Brain microvascular endothelial cell (primary cell): Measurements from ENCODE around the gene B4GALNT3.

Source experiments
- DNase-seq: peaks from one replicate; pipeline ENCODE4 v3.0.0-alpha.2; 2020
- H3K27ac ChIP-seq: fragments of 250-450 bp; sonication (Bioruptor Pico); 2 replicates; pipeline ENCODE4 v1.5.1; 2020; ENCODE audit warnings: mild to moderate bottlenecking, moderate library complexity
- H3K27me3 ChIP-seq: fragments of 250-450 bp; sonication (Bioruptor Pico); replicated peaks from 2 replicates; pipeline ENCODE4 v1.5.1; 2020; ENCODE audit warnings: mild to moderate bottlenecking
- H3K36me3 ChIP-seq: fragments of 250-450 bp; sonication (Bioruptor Pico); replicated peaks from 2 replicates; pipeline ENCODE4 v1.5.1; 2020; ENCODE audit warnings: mild to moderate bottlenecking
- H3K4me3 ChIP-seq: 2 replicates; pipeline ENCODE4 v1.5.1; 2011; ENCODE audit warnings: low read depth, mild to moderate bottlenecking, control low read depth, low read length, moderate library complexity
- in situ Hi-C: cut with HindIII; loops from 2 replicates; pipeline ENCODE4 v1.10.0; 2017; ENCODE audit warnings: low sequenced_read_pairs, low pct_ligation_motif_present
- TF ChIP-seq, protein P1 (sequence below): IDR thresholded peaks from 2 replicates; pipeline ENCODE4 v1.5.1; 2011; ENCODE audit warnings: low read depth, mild to moderate bottlenecking, moderate library complexity, low read length, control low read depth, inconsistent platforms; ENCODE audit errors: missing control alignments

Gene B4GALNT3

GRCh38 chr12:543114-543451, 83.3 kb downstream of the B4GALNT3 start:
- H3K36me3 ChIP-seq, result no peaks in the 10 kb centered on the region
- H3K27ac ChIP-seq, result no peak overlapping the region
- H3K27me3 ChIP-seq, result peaks cover 3% of the 10 kb centered on the region
- DNase-seq, result no peak
- no peak overlapping the region for H3K4me3 ChIP-seq
- in situ Hi-C loops, result no loop called here
- TF ChIP-seq, protein P1, sequence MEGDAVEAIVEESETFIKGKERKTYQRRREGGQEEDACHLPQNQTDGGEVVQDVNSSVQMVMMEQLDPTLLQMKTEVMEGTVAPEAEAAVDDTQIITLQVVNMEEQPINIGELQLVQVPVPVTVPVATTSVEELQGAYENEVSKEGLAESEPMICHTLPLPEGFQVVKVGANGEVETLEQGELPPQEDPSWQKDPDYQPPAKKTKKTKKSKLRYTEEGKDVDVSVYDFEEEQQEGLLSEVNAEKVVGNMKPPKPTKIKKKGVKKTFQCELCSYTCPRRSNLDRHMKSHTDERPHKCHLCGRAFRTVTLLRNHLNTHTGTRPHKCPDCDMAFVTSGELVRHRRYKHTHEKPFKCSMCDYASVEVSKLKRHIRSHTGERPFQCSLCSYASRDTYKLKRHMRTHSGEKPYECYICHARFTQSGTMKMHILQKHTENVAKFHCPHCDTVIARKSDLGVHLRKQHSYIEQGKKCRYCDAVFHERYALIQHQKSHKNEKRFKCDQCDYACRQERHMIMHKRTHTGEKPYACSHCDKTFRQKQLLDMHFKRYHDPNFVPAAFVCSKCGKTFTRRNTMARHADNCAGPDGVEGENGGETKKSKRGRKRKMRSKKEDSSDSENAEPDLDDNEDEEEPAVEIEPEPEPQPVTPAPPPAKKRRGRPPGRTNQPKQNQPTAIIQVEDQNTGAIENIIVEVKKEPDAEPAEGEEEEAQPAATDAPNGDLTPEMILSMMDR, result no peak

DNA sequence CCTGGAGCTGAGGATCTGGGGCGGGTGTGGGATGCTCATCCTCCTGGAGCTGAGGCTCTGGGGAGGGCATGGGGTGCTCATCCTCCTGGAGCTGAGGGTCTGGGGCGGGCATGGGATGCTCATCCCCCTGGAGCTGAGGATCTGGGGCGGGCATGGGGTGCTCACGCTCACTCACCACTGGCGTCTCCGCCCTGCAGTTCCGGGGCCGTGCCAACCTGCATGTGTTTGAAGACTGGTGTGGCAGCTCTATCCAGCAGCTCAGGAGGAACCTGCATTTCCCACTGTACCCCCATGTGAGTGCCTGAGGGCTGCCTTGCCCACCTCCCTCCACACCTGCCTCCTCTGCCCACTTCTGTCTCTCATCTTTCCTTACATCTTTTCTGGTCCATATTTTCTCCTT, 84.4 kb downstream of the B4GALNT3 start:
- Histone ChIP-seq H3K4me3 (no peak overlapping the region), H3K27me3 (peaks cover 3% of the 10 kb centered on the region), H3K27ac (no peak overlapping the region), H3K36me3 (no peaks in the 10 kb centered on the region)
- TF ChIP-seq, protein P1, result no peak
- no peak for DNase-seq
- in situ Hi-C loops, result no loop called here

DNA sequence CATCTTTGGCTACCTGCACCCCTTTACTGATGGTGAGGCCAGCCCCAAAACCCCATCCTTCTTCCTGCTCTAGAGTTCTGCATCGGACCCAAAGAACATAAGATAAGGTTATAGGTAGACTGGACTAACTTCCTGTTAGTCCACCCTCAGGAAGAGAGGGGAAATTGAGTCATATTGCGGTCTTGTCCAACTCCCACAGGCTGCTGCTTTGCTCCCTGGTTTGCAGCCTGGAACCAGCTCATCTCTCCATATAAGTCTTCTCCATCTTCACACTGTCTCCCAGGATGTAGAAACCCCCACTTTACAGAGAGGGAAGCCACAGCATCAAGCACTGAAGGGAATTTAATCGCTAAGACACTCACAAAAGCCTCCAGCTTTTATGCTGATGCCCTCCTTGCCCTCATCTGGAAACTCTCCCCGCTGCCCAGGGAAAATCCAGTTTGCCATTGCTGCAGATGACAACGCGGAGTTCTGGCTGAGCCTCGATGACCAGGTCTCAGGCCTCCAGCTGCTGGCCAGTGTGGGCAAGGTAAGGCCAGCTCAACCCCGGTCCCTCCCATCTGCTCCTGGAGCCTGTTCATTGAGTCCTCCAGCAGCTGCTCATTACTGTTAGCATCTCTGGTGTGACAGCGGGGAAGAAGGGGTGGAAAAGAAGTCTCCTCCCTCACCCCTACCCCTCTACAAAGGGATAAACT, 85.3 kb downstream of the B4GALNT3 start:
- Histone ChIP-seq H3K27ac (no peak overlapping the region), H3K4me3 (no peak overlapping the region), H3K36me3 (no peaks in the 10 kb centered on the region), H3K27me3 (peaks cover 3% of the 10 kb centered on the region)
- TF ChIP-seq, protein P1, result no peak
- DNase-seq, result no peak
- in situ Hi-C loops, result no loop called here

GRCh38 chr12:545835-546234, 86.1 kb downstream of the B4GALNT3 start:
- no peak for DNase-seq
- in situ Hi-C loops, result no loop called here
- Histone ChIP-seq H3K36me3 (no peaks in the 10 kb centered on the region), H3K27me3 (peaks cover 5% of the 10 kb centered on the region), H3K4me3 (no peak overlapping the region), H3K27ac (no peak overlapping the region)
- TF ChIP-seq, protein P1, result no peak

- Histone ChIP-seq H3K36me3 (no peaks in the 10 kb centered on the region), H3K4me3 (no peak overlapping the region), H3K27me3 (peaks cover 5% of the 10 kb centered on the region), H3K27ac (no peak overlapping the region)
- in situ Hi-C loops, result no loop called here
- no peak for DNase-seq
- TF ChIP-seq, protein P1, result no peak
These were observed 86.7 kb downstream of the B4GALNT3 start for GRCh38 chr12:546265-546919.
